Stimulated activated CD8-positive, alpha-beta memory T cell treated with anti-CD3 and anti-CD28 coated beads, Interleukin-12 subunit alpha, Interleukin-12 subunit beta, amount 100 ng/mL, for 1 hour (primary cell): ENCODE measurements around the gene PLS3.
"Not testable (repeated sequence)": the region's sequence is repeated elsewhere in the genome, so short reads cannot be mapped to it uniquely, and the experiment has no call there.

ENCODE experiments used
- DNase-seq: peaks from one replicate; pipeline ENCODE4 v3.0.0-alpha.2; 2020; ENCODE audit warnings: low read depth

PLS3 gene

GRCh38 chrX:115606861-115607260 lies 45.9 kb downstream of the PLS3 start:
- no peak for DNase-seq

GRCh38 chrX:115609621-115610020 lies 48.6 kb downstream of the PLS3 start:
- no peak for DNase-seq

- DNase-seq: no peak
Observed at GRCh38 chrX:115616943-115617563, 56.1 kb downstream of the PLS3 start.

- DNase-seq: no peak
Observed at GRCh38 chrX:115622534-115622933, 61.6 kb downstream of the PLS3 start.

- DNase-seq: no peak
Observed at GRCh38 chrX:115624916-115625315, 63.9 kb downstream of the PLS3 start.

- DNase-seq: no peak
Observed at GRCh38 chrX:115625572-115626301, 64.8 kb downstream of the PLS3 start.

GRCh38 chrX:115630204-115630603 lies 69.2 kb downstream of the PLS3 start:
- no peak for DNase-seq

- no peak for DNase-seq
Observed at GRCh38 chrX:115632455-115632854, 71.5 kb downstream of the PLS3 start.

- DNase-seq: not testable (repeated sequence)
Observed at GRCh38 chrX:115633397-115633796, 72.4 kb downstream of the PLS3 start.

- no peak for DNase-seq
Observed at GRCh38 chrX:115639334-115639880, 78.4 kb downstream of the PLS3 start.

- no peak for DNase-seq
Observed at GRCh38 chrX:115642311-115642710, 81.3 kb downstream of the PLS3 start.

GRCh38 chrX:115642895-115643530 lies 82.0 kb downstream of the PLS3 start:
- peak; percentile 2 for DNase-seq

GRCh38 chrX:115644397-115644796 lies 83.4 kb downstream of the PLS3 start:
- not testable (repeated sequence) for DNase-seq

GRCh38 chrX:115649461-115650063 lies 88.6 kb downstream of the PLS3 start:
- no peak for DNase-seq

GRCh38 chrX:115650449-115650848 lies 89.5 kb downstream of the PLS3 start:
- no peak for DNase-seq

GRCh38 chrX:115650916-115651315 lies 89.9 kb downstream of the PLS3 start:
- no peak for DNase-seq

- DNase-seq: no peak
Observed at GRCh38 chrX:115652221-115652620, 91.2 kb downstream of the PLS3 start.

- DNase-seq: no peak
Observed at GRCh38 chrX:115665122-115665521, 104.1 kb downstream of the PLS3 start.

GRCh38 chrX:115679460-115679859 lies 118.5 kb downstream of the PLS3 start:
- no peak for DNase-seq

GRCh38 chrX:115687595-115687994 lies 126.6 kb downstream of the PLS3 start:
- DNase-seq: no peak

GRCh38 chrX:115689931-115690330 lies 129.0 kb downstream of the PLS3 start:
- no peak for DNase-seq

- DNase-seq: peak; percentile 5
Observed at GRCh38 chrX:115690511-115691216, 129.7 kb downstream of the PLS3 start.
